ENCODE measurements around the gene ATP2B3.

DNA sequence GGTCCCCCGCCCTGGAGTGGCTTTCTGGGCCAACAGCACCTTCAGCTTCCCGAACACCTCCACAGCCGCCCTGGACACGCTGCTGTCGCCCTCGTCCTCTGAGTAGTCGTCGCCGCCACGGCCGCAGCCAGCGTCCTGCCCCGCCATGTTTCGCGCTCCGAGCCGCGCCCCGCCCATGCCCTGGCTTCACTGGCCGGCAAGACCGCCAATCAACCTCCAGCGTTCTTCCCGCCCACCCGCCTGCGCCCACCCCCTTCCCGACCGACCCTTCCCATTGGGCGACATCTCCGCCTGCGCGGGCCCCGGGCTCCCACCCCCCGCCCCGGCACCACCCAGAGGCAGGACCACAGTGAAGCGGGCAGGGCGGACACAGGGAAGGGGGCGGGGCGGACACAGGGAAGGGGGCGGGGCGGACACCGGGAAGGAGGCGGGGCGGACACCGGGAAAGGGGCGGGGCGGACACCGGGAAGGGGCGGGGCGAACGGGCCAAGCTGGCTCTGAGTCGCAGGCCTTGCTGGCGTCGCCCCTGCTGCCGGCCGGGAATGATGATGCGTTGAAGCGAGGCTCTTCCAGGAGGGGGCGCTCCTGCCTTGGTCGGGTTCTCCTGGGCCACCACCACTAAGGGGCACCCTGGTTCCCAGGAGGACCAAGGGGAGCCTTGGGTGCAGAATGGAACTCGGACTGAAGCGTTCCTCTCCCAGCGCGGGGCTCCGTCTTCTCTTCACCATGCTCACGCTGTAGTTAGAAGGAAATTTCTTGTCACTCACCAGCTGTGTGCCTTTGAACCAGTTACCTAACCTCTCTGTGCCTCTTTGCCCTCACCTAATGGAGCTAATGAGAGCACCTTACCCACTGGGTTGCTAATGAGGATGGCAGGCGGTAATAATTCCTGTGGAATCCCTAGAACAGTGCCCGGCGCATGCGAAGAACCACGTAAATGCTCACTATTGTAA is 46.8 kb upstream of the ATP2B3 start, which contains the start of gene HAUS7:
- TF ChIP-seq, protein P1, sequence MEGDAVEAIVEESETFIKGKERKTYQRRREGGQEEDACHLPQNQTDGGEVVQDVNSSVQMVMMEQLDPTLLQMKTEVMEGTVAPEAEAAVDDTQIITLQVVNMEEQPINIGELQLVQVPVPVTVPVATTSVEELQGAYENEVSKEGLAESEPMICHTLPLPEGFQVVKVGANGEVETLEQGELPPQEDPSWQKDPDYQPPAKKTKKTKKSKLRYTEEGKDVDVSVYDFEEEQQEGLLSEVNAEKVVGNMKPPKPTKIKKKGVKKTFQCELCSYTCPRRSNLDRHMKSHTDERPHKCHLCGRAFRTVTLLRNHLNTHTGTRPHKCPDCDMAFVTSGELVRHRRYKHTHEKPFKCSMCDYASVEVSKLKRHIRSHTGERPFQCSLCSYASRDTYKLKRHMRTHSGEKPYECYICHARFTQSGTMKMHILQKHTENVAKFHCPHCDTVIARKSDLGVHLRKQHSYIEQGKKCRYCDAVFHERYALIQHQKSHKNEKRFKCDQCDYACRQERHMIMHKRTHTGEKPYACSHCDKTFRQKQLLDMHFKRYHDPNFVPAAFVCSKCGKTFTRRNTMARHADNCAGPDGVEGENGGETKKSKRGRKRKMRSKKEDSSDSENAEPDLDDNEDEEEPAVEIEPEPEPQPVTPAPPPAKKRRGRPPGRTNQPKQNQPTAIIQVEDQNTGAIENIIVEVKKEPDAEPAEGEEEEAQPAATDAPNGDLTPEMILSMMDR (IDR thresholded peaks at IDR 0.05), result no peak
- peak; percentile 45; the same call in 1 of the 2 replicates for TF ChIP-seq POLR2AphosphoS5 (IDR thresholded peaks at IDR 0.05; ENCODE audit: low read depth, low read length)
- TF ChIP-seq TCF7L2 (IDR thresholded peaks at IDR 0.05; ENCODE audit: low read depth, low read length), result no peak

All from Panc1 (cell line).